Measurements from ENCODE around the gene MOSPD2.

DNA sequence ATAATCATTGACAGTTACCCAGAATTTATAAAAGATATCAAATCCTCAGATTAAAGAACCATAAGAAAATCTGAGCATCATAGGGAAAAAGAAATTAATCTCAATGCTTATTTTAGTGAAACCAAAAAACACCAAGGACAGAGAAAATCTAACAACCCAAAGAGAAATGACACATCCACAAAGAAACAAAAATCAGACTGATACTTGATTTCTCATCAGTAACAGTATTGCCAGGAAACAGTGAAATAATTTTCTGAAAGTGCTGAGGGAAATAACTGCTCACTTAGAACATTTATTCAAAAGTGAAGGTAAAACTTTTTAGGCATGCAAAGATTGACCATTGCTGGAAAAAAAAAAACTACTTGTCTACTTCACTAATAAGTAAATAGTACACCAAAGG lies 10.6 kb downstream of the MOSPD2 start:
- TF ChIP-seq CTCF (optimal IDR thresholded peaks at IDR 0.05 in 1 of 3, IDR thresholded peaks at IDR 0.05 in 1 of 3, conservative IDR thresholded peaks at IDR 0.05 in 1 of 3; ENCODE audit: extremely low read depth in 1 of 3, insufficient read depth in 2 of 3, low read length in 3 of 3), result no peak
- no peak for TF ChIP-seq EZH2 (IDR thresholded peaks at IDR 0.05; ENCODE audit: low read length)
